Body of pancreas (tissue), 4 donors: Measurements from ENCODE around the gene SPRR4. TPM values are rescaled to one million over a fixed set of nuclear protein-coding genes. Genes with fewer than 3 reads are reported as not detected.

Experiments used
- ATAC-seq: fragments of 150-250 bp; one replicate; pipeline ENCODE4 v1.9.1; 2016
- DNase-seq, 4 donors: peaks; one replicate each; pipeline ENCODE4 v3.0.0-alpha.2; 2019
- H3K27ac ChIP-seq, 4 donors: fragments of 200-600 bp; sonication (generic); 1 replicate in 3 of 4; 2 replicates in 1 of 4; pipeline versions ENCODE4 v1.5.1 to v1.6.1; 2016 to 2019; ENCODE audit warnings: mild to moderate bottlenecking in 1 of 4, mixed read lengths in 1 of 4, moderate library complexity in 1 of 4
- H3K27me3 ChIP-seq, 2 donors: fragments of 200-600 bp; sonication (generic); one replicate each; pipeline ENCODE4 v1.6.0; 2016; ENCODE audit warnings: mild to moderate bottlenecking in 1 of 2
- H3K36me3 ChIP-seq, 2 donors: fragments of 200-600 bp; sonication (generic); replicated peaks in 1 of 2; 2 replicates each; pipeline ENCODE4 v1.5.1; 2016; ENCODE audit warnings: low read depth in 2 of 2; ENCODE audit not compliant: insufficient read depth in 1 of 2
- H3K4me1 ChIP-seq: fragments of 200-600 bp; sonication (generic); one replicate; pipeline ENCODE4 v1.6.0; 2016
- H3K4me3 ChIP-seq, 2 donors: fragments of 200-600 bp; sonication (generic); 1 replicate in 1 of 2; 2 replicates in 1 of 2; pipeline ENCODE4 v1.5.1; 2016 to 2019
- H3K9me3 ChIP-seq, 3 donors: fragments of 200-600 bp; sonication (generic); 1 replicate in 2 of 3; 2 replicates in 1 of 3; pipeline ENCODE4 v1.5.1; 2016
- CTCF ChIP-seq, 7 experiments: fragments of 450-650 bp in 4 of 7; fragments of 200-600 bp in 3 of 7; sonication (generic) in 3 of 7; IDR thresholded peaks; one replicate each; pipeline ENCODE4 v1.5.1; 2016 to 2019; ENCODE audit warnings: antibody characterized with exemption in 7 of 7
- POLR2A ChIP-seq, 3 donors: fragments of 450-650 bp; IDR thresholded peaks; one replicate each; pipeline ENCODE4 v1.6.1; 2016; ENCODE audit warnings: antibody characterized with exemption in 3 of 3, mild to moderate bottlenecking in 2 of 3
- WGBS, 2 donors: methylation state at CpG; one replicate each; pipeline ENCODE4 v1.1.5; 2017; 5-methylcytosine and 5-hydroxymethylcytosine counted together
- intact Hi-C: fragments of 100-400 bp; cut with DNase I; formaldehyde crosslinking; loops from one replicate; pipeline ENCODE4 v1.15.1; 2023
- total RNA-seq, 2 donors: library from RNA; depleted of rRNA; stranded (reverse); fragments of >200 nt; gene quantifications; one replicate each; pipeline ENCODE4 v1.1.0, GENCODE V29; 2016

Gene SPRR4
- total RNA-seq, 2 donors from 2014 or later: not detected

GRCh38 chr1:152962876-152963415 is 7.5 kb upstream of the SPRR4 start:
- Histone ChIP-seq H3K9me3 (no peaks in the 10 kb centered on the region), H3K4me1 (no peaks in the 10 kb centered on the region), H3K4me3 (no peak overlapping the region), H3K27me3 (no peaks in the 10 kb centered on the region), H3K27ac (no peak overlapping the region), H3K36me3 (no peaks in the 10 kb centered on the region)
- DNase-seq: no peak
- ATAC-seq: no peak
- 73 to 75% methylated on average over 2 of the region's 2 CpGs for WGBS, 2 donors
- no peak for TF ChIP-seq POLR2A (IDR thresholded peaks at IDR 0.05)
- no peak for TF ChIP-seq CTCF (IDR thresholded peaks at IDR 0.05)
- intact Hi-C loops: no loop called here

GRCh38 chr1:152964536-152964935 is 5.9 kb upstream of the SPRR4 start:
- 64 to 67% methylated on average over 1 of the region's 1 CpG for WGBS, 2 donors
- no peak for ATAC-seq
- intact Hi-C loops: no loop called here

GRCh38 chr1:152965853-152966252 is 4.6 kb upstream of the SPRR4 start:
- Histone ChIP-seq H3K27me3 (no peaks in the 10 kb centered on the region), H3K4me1 (no peaks in the 10 kb centered on the region), H3K4me3 (no peak overlapping the region), H3K27ac (no peak overlapping the region), H3K36me3 (no peaks in the 10 kb centered on the region), H3K9me3 (no peaks in the 10 kb centered on the region)
- intact Hi-C loops: no loop called here
- 67 to 69% methylated on average over 4 of the region's 4 CpGs for whole genome bisulfite sequencing, 2 donors
- ATAC-seq (no peak), DNase-seq (no peak)
- TF ChIP-seq CTCF (IDR thresholded peaks at IDR 0.05): no peak
- TF ChIP-seq POLR2A (IDR thresholded peaks at IDR 0.05): no peak

More at GRCh38 chr1:152964536-152964935, 5.9 kb upstream of the SPRR4 start:
- Histone ChIP-seq H3K9me3 (no peaks in the 10 kb centered on the region), H3K4me3 (no peak overlapping the region), H3K36me3 (no peaks in the 10 kb centered on the region), H3K27ac (no peak overlapping the region), H3K27me3 (no peaks in the 10 kb centered on the region), H3K4me1 (no peaks in the 10 kb centered on the region)
- no peak for DNase-seq
- TF ChIP-seq CTCF (IDR thresholded peaks at IDR 0.05) (no peak), POLR2A (IDR thresholded peaks at IDR 0.05) (no peak)

DNA sequence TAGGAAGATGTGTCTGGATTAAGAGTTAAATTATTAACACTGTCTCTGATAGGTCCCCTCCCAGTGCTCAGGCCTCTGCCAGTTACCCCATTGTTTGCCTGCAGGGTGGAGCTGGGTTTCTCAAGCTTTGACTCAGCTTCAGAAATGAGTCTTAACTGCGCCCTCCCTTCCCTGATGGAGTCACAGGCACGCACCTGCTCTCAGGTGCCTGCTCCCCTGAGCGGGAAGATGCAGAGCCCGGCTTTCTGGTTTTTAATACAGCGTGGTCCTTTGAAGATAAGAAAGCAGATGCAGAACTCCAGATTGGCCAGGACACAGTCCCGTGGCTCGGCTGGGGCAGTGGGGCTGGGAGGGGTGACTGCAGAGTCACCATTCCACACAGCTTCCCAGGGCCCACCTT is 3.2 kb upstream of the SPRR4 start:
- WGBS, 2 donors: 35 to 41% methylated on average over 5 of the region's 7 CpGs
- H3K4me1 ChIP-seq: no peaks in the 10 kb centered on the region
- H3K36me3 ChIP-seq: no peaks in the 10 kb centered on the region
- no peak for TF ChIP-seq POLR2A (IDR thresholded peaks at IDR 0.05)
- no peak for TF ChIP-seq CTCF (IDR thresholded peaks at IDR 0.05)
- ATAC-seq (no peak), DNase-seq (no peak)
- H3K27ac ChIP-seq: no peak overlapping the region
- no peaks in the 10 kb centered on the region for H3K27me3 ChIP-seq
- intact Hi-C loops: no loop called here
- H3K4me3 ChIP-seq: no peak overlapping the region
- H3K9me3 ChIP-seq: no peaks in the 10 kb centered on the region

DNA sequence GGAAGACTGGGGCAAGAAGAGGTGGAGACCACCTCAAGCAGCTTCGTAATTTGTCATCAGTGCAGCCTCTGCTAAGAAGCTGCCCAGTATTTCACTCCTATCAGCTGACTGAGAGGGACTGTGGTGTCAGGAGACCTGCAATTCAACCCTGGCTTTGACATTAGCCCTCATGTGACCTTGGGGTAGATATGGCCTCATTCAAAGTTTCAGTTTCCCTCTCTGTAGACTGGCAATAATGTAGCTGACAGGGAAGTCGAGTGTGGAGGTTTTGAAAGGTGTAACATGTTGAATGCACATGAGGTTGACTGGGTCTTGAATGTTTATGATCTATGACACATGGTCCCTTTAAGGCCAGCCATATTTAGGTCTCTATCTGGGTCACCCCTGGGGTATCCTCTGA is 2.2 kb upstream of the SPRR4 start:
- ATAC-seq: no peak

More for the DNA sequence above, 2.2 kb upstream of the SPRR4 start:
- Histone ChIP-seq H3K4me1 (no peaks in the 10 kb centered on the region), H3K9me3 (no peaks in the 10 kb centered on the region), H3K4me3 (no peak overlapping the region), H3K27me3 (no peaks in the 10 kb centered on the region), H3K36me3 (no peaks in the 10 kb centered on the region), H3K27ac (no peak overlapping the region)
- DNase-seq: no peak
- WGBS, 2 donors: 51 to 52% methylated on average over 2 of the region's 2 CpGs
- TF ChIP-seq CTCF (IDR thresholded peaks at IDR 0.05) (no peak), POLR2A (IDR thresholded peaks at IDR 0.05) (no peak)
- intact Hi-C loops: no loop called here
